Endothelial cell of umbilical vein (primary cell): ENCODE data around the gene NR1H4. TPM values are rescaled to one million over a fixed set of nuclear protein-coding genes. Genes with fewer than 3 reads are reported as not detected.

Source experiments
- BruUV-seq: library from RNA; stranded (reverse); fragments of 400-500 nt; replicated peaks from 2 replicates; lab custom pipeline; 2021; lab: Mats Ljungman, UMichigan
- CTCF ChIA-PET: fragments of 300-600, 350-600 bp; sonication (Branson Sonifier 250); formaldehyde crosslinking; loops from one replicate; lab custom pipeline; 2021; ENCODE audit warnings: antibody characterized with exemption, inconsistent platforms; lab: Charles Lee
- POLR2A ChIA-PET: fragments of 300-600, 350-600 bp; sonication (Branson Sonifier 250); formaldehyde crosslinking; loops from one replicate; lab custom pipeline; 2021; ENCODE audit warnings: antibody characterized with exemption, inconsistent platforms; lab: Charles Lee
- DNase-seq: peaks from one replicate; pipeline ENCODE4 v3.0.0-alpha.2; 2011; ENCODE audit warnings: low read depth, low spot score
- FAIRE-seq: peaks from 2 replicates; lab custom pipeline; 2011; peaks lifted over from hg19 to GRCh38; lab: Jason Lieb, UNC
- H2AFZ ChIP-seq: 2 replicates; pipeline ENCODE4 v1.6.0; 2012; ENCODE audit warnings: low read depth, low read length, control low read depth, inconsistent platforms
- H3K27ac ChIP-seq: 2 replicates; pipeline ENCODE4 v1.5.1; 2011; ENCODE audit warnings: low read depth, mild to moderate bottlenecking, control low read depth, low read length, moderate library complexity; ENCODE audit not compliant: insufficient read depth
- H3K27me3 ChIP-seq, 2 experiments: 2 replicates each; pipeline versions ENCODE4 v1.6.0 to v1.6.1; 2011; ENCODE audit warnings: low read length in 2 of 2, mixed read lengths in 1 of 2; ENCODE audit not compliant: control insufficient read depth in 2 of 2, insufficient read depth in 2 of 2
- H3K36me3 ChIP-seq, 2 experiments: 2 replicates in 1 of 2; 3 replicates in 1 of 2; pipeline ENCODE4 v1.5.1; 2011; ENCODE audit warnings: low read length in 2 of 2, mild to moderate bottlenecking in 1 of 2, moderate library complexity in 1 of 2; ENCODE audit not compliant: control insufficient read depth in 2 of 2, insufficient read depth in 2 of 2; ENCODE audit errors: extremely low read depth in 1 of 2
- H3K4me1 ChIP-seq: 3 replicates; pipeline ENCODE4 v1.5.1; 2011; ENCODE audit warnings: mild to moderate bottlenecking, low read length; ENCODE audit not compliant: control insufficient read depth, insufficient read depth; ENCODE audit errors: extremely low read depth
- H3K4me2 ChIP-seq: 2 replicates; pipeline ENCODE4 v1.6.1; 2011; ENCODE audit warnings: low read length, control low read depth, mixed read lengths; ENCODE audit not compliant: insufficient read depth
- H3K4me3 ChIP-seq, 3 experiments: fragments of 200-600 bp in 1 of 3; sonication (generic), shearing (Covaris generic) in 1 of 3; replicated peaks in 1 of 3; 2 replicates each; pipeline ENCODE4 v1.5.1; 2011 to 2016; ENCODE audit warnings: control low read depth in 3 of 3, low read length in 3 of 3, mild to moderate bottlenecking in 2 of 3, inconsistent platforms in 1 of 3, low read depth in 1 of 3, moderate library complexity in 1 of 3; ENCODE audit not compliant: insufficient read depth in 1 of 3
- H3K79me2 ChIP-seq: 2 replicates; pipeline ENCODE4 v1.6.0; 2012; ENCODE audit warnings: low read length, inconsistent platforms; ENCODE audit not compliant: control insufficient read depth, insufficient read depth
- H3K9ac ChIP-seq: replicated peaks from 2 replicates; pipeline ENCODE3; 2011; ENCODE audit warnings: low read length, control low read depth; ENCODE audit not compliant: insufficient read depth; ENCODE audit errors: extremely low read depth
- H3K9me1 ChIP-seq: replicated peaks from 3 replicates; pipeline ENCODE4 v1.6.0; 2011; ENCODE audit warnings: mild to moderate bottlenecking, low read length; ENCODE audit not compliant: control insufficient read depth, insufficient read depth; ENCODE audit errors: extremely low read depth
- H3K9me3 ChIP-seq: replicated peaks from 2 replicates; pipeline ENCODE4 v1.5.1; 2012; ENCODE audit warnings: low read length, inconsistent platforms; ENCODE audit not compliant: control insufficient read depth, insufficient read depth
- H4K20me1 ChIP-seq: replicated peaks from 2 replicates; pipeline ENCODE3; 2011; ENCODE audit warnings: mild to moderate bottlenecking, low read length; ENCODE audit not compliant: control insufficient read depth, insufficient read depth; ENCODE audit errors: extremely low read depth
- EZH2 ChIP-seq: IDR thresholded peaks from 2 replicates; pipeline ENCODE4 v1.6.1; 2012; ENCODE audit warnings: borderline replicate concordance, low read depth, mild to moderate bottlenecking, moderate library complexity, low read length, inconsistent platforms; ENCODE audit not compliant: severe bottlenecking
- FOS ChIP-seq: IDR thresholded peaks from 2 replicates; pipeline ENCODE4 v1.6.1; 2011; ENCODE audit warnings: mild to moderate bottlenecking, low read length, moderate library complexity, borderline replicate concordance; ENCODE audit not compliant: insufficient read depth
- GATA2 ChIP-seq: IDR thresholded peaks from 2 replicates; pipeline ENCODE4 v1.7.0; 2011; ENCODE audit warnings: low read depth, mild to moderate bottlenecking, moderate library complexity, mixed read lengths, low read length; ENCODE audit not compliant: insufficient read length, insufficient read depth
- JUN ChIP-seq: IDR thresholded peaks from 2 replicates; pipeline ENCODE4 v1.6.1; 2011; ENCODE audit warnings: borderline replicate concordance, low read depth; ENCODE audit not compliant: insufficient read length, insufficient read depth
- MYC ChIP-seq: IDR thresholded peaks from one replicate; pipeline ENCODE4 v1.6.1; 2011; ENCODE audit warnings: mild to moderate bottlenecking, low read depth, low read length
- POLR2A ChIP-seq: IDR thresholded peaks from 2 replicates; pipeline ENCODE4 v1.6.1; 2012; ENCODE audit warnings: low read depth, mild to moderate bottlenecking, control low read depth, low read length
- POLR2AphosphoS5 ChIP-seq: IDR thresholded peaks from 2 replicates; pipeline ENCODE4 v1.6.1; 2012; ENCODE audit warnings: low read depth, mild to moderate bottlenecking, control low read depth, low read length, moderate library complexity; ENCODE audit not compliant: insufficient read depth
- dilution Hi-C: fragments of 300-500 bp; cut with MboI; formaldehyde crosslinking; loops from one replicate; pipeline ENCODE4 v1.15.0; 2019; ENCODE audit warnings: low sequenced_read_pairs; ENCODE audit not compliant: extremely low pct_ligation_motif_present
- intact Hi-C: fragments of 100-400 bp; cut with micrococcal nuclease; formaldehyde crosslinking; loops from one replicate; pipeline ENCODE4 v1.10.0; 2022
- polyA plus RNA-seq, 4 experiments: library from polyadenylated mRNA; depleted of rRNA in 3 of 4; stranded (reverse) in 3 of 4; unstranded in 1 of 4; fragments of >200 nt; gene quantifications; 2 replicates each; pipeline versions ENCODE4 v1.2.1 to v1.2.3, GENCODE V29; 2011 to 2012; ENCODE audit warnings: missing spikeins in 1 of 4
- total RNA-seq: library from RNA; stranded (reverse); gene quantifications from 2 replicates; pipeline ENCODE4 v1.2.3, GENCODE V29; 2021
- TF ChIP-seq, protein P1 (sequence below), 2 donors: IDR thresholded peaks; 1 replicate in 1 of 2; 2 replicates in 1 of 2; pipeline ENCODE4 v1.5.1; 2011; ENCODE audit warnings: low read length in 2 of 2, mild to moderate bottlenecking in 2 of 2, moderate library complexity in 2 of 2, control low read depth in 1 of 2, inconsistent platforms in 1 of 2, low read depth in 1 of 2; ENCODE audit not compliant: insufficient read depth in 1 of 2; ENCODE audit errors: extremely low read depth in 1 of 2
- TF ChIP-seq, protein P2 (sequence below): IDR thresholded peaks from 2 replicates; pipeline ENCODE4 v1.6.1; 2011; ENCODE audit not compliant: insufficient read depth, insufficient read length

NR1H4 gene
- total and polyA plus RNA-seq, 2 donors (not counting 3 experiments of a cell fraction or from before 2014, with no cell fraction given), result not detected

- no peak overlapping the region for H2AFZ ChIP-seq
- H3K27me3 ChIP-seq, result no peaks in the 10 kb centered on the region
- H3K9me3 ChIP-seq, result no peaks in the 10 kb centered on the region
- no peak overlapping the region for H3K9ac ChIP-seq
- TF ChIP-seq GATA2, result no peak
- FAIRE-seq, result no peak
- H3K4me3 ChIP-seq, result no peak overlapping the region
- H3K9me1 ChIP-seq, result no peaks in the 10 kb centered on the region
- CTCF ChIA-PET, result no interaction called here
- DNase-seq, result no peak
- POLR2A ChIA-PET, result no interaction called here
- no peak overlapping the region for H3K27ac ChIP-seq
- dilution Hi-C loops (no loop called here), intact Hi-C loops (no loop called here)
- no TSS peak for BruUV-seq
- H3K4me1 ChIP-seq, result no peaks in the 10 kb centered on the region
- no peaks in the 10 kb centered on the region for H3K79me2 ChIP-seq
- no peaks in the 10 kb centered on the region for H4K20me1 ChIP-seq
- H3K4me2 ChIP-seq, result no peak overlapping the region
- H3K36me3 ChIP-seq, result no peaks in the 10 kb centered on the region
Observed at GRCh38 chr12:100494538-100494937, 20.9 kb downstream of the NR1H4 start.

DNA sequence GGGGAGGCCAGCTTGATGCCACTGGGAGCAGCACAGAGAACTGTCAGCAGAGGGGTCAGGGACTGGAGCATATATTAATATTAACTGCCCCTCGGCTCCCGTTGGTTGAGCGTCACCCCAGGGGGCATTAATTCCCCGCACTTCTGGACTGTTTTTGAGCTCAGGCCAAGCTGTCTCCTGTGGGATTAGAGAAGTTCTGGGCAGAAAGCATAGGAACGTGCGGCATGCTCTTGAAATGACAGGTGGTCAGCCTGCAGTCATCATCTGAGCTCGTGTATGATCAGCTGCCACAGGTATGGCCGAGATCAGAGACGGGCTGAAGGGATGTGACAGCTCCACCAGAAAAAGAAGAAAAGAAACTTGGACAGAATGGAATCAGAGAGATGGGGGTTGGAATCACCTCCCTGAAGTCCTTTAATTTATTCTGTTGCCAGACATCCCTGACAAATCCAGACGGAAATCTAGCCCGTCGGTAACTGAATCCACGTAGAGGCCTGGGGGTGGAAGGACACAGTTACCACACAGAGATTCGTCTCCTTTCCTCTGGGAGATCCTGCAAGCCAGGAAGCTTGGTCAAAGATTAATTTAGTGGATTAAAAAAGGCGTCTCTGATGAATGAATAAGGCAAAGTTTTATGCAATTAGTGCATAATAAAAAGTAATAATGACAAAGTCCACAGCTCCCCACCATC is 23.6 kb downstream of the NR1H4 start:
- H3K4me3 ChIP-seq, result no peak overlapping the region
- dilution Hi-C loops (no loop called here), intact Hi-C loops (no loop called here)
- H2AFZ ChIP-seq, result no peak overlapping the region
- no peaks in the 10 kb centered on the region for H4K20me1 ChIP-seq
- H3K27me3 ChIP-seq, result no peaks in the 10 kb centered on the region
- ChIA-PET CTCF (no interaction called here), POLR2A (no interaction called here)
- H3K9ac ChIP-seq, result no peak overlapping the region
- no peak for FAIRE-seq
- H3K9me1 ChIP-seq, result no peaks in the 10 kb centered on the region
- no peak overlapping the region for H3K27ac ChIP-seq
- no peaks in the 10 kb centered on the region for H3K79me2 ChIP-seq
- no TSS peak for BruUV-seq
- H3K4me2 ChIP-seq, result no peak overlapping the region
- H3K9me3 ChIP-seq, result no peaks in the 10 kb centered on the region
- TF ChIP-seq GATA2, result no peak
- TF ChIP-seq, protein P1, sequence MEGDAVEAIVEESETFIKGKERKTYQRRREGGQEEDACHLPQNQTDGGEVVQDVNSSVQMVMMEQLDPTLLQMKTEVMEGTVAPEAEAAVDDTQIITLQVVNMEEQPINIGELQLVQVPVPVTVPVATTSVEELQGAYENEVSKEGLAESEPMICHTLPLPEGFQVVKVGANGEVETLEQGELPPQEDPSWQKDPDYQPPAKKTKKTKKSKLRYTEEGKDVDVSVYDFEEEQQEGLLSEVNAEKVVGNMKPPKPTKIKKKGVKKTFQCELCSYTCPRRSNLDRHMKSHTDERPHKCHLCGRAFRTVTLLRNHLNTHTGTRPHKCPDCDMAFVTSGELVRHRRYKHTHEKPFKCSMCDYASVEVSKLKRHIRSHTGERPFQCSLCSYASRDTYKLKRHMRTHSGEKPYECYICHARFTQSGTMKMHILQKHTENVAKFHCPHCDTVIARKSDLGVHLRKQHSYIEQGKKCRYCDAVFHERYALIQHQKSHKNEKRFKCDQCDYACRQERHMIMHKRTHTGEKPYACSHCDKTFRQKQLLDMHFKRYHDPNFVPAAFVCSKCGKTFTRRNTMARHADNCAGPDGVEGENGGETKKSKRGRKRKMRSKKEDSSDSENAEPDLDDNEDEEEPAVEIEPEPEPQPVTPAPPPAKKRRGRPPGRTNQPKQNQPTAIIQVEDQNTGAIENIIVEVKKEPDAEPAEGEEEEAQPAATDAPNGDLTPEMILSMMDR (IDR thresholded peaks at IDR 0.05; ENCODE audit: extremely low read depth in 1 of 2, insufficient read depth in 1 of 2, low read depth in 1 of 2, low read length in 2 of 2), result no peak
- TF ChIP-seq, protein P2, sequence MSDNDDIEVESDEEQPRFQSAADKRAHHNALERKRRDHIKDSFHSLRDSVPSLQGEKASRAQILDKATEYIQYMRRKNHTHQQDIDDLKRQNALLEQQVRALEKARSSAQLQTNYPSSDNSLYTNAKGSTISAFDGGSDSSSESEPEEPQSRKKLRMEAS, result no peak
- TF ChIP-seq MYC, result no peak
- no peak for TF ChIP-seq POLR2AphosphoS5
- TF ChIP-seq FOS, result no peak
- no peak for TF ChIP-seq EZH2
- TF ChIP-seq JUN, result no peak
- TF ChIP-seq POLR2A, result no peak
- DNase-seq, result no peak
- H3K36me3 ChIP-seq, result no peaks in the 10 kb centered on the region
- no peaks in the 10 kb centered on the region for H3K4me1 ChIP-seq
